ENCODE data around the gene ASTL. TPM values are rescaled to one million over a fixed set of nuclear protein-coding genes. Genes with fewer than 3 reads are reported as not detected.

The ASTL gene
- total RNA-seq, 1 donor from 2014 or later: not detected

DNA sequence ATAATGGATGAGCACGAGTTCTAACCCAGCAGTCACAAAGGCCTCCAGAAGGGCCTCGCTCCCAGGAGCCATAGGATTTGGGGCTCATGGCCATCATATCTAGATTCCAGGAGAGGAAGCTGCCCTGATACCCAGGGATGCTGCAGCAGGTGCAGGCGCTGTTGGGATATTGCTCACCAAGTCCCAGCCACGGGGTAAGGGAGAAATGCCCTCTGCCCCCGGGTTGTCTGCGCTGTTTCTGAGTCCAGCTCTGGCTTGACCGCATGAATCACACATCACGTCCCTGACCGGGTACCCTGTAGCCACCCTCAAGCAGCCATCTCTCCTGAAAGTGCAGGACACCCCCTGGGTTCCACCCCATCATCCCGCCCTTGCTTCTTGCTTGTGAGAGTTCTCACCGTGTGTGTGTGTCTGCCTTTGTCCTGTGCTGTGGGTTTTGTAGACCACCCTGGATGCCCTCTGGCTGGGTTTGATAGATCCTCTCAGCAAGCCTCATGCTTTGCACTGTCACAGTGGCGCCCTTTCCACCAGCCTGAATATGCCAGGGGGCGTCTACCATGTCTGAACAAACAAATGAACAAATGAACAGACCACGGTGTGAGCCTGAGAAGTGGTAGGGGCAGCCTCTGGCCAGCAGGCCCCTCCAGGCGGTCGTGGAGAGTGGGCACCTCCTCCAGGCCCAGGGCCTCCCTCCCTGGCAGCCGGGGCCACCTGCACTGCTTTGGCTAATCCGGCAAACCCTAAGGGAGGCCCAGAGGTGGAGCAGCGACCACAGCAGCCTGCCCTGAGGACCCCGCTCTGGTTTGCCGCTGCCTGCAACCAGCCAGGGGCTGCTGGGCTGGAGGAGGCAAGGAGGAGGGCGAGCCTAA, 54.1 kb downstream of the ASTL start:
- peaks cover 4% of the 10 kb centered on the region for H3K9me3 Mint-ChIP-seq (ENCODE audit: unreplicated experiment)
- peak; percentile 83 for DNase-seq (ENCODE audit: extremely low spot score, unreplicated experiment)
- no peaks in the 10 kb centered on the region for H3K36me3 Mint-ChIP-seq (ENCODE audit: unreplicated experiment)
- no peak overlapping the region for H3K4me3 Mint-ChIP-seq (ENCODE audit: unreplicated experiment)
- no peaks in the 10 kb centered on the region for H3K4me1 Mint-ChIP-seq (ENCODE audit: unreplicated experiment)
- H3K27ac Mint-ChIP-seq (ENCODE audit: unreplicated experiment): no peak overlapping the region
- TF ChIP-seq, protein P1, sequence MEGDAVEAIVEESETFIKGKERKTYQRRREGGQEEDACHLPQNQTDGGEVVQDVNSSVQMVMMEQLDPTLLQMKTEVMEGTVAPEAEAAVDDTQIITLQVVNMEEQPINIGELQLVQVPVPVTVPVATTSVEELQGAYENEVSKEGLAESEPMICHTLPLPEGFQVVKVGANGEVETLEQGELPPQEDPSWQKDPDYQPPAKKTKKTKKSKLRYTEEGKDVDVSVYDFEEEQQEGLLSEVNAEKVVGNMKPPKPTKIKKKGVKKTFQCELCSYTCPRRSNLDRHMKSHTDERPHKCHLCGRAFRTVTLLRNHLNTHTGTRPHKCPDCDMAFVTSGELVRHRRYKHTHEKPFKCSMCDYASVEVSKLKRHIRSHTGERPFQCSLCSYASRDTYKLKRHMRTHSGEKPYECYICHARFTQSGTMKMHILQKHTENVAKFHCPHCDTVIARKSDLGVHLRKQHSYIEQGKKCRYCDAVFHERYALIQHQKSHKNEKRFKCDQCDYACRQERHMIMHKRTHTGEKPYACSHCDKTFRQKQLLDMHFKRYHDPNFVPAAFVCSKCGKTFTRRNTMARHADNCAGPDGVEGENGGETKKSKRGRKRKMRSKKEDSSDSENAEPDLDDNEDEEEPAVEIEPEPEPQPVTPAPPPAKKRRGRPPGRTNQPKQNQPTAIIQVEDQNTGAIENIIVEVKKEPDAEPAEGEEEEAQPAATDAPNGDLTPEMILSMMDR (IDR thresholded peaks at IDR 0.05): no peak
- peaks cover 42% of the 10 kb centered on the region for H3K27me3 Mint-ChIP-seq (ENCODE audit: unreplicated experiment)

DNA sequence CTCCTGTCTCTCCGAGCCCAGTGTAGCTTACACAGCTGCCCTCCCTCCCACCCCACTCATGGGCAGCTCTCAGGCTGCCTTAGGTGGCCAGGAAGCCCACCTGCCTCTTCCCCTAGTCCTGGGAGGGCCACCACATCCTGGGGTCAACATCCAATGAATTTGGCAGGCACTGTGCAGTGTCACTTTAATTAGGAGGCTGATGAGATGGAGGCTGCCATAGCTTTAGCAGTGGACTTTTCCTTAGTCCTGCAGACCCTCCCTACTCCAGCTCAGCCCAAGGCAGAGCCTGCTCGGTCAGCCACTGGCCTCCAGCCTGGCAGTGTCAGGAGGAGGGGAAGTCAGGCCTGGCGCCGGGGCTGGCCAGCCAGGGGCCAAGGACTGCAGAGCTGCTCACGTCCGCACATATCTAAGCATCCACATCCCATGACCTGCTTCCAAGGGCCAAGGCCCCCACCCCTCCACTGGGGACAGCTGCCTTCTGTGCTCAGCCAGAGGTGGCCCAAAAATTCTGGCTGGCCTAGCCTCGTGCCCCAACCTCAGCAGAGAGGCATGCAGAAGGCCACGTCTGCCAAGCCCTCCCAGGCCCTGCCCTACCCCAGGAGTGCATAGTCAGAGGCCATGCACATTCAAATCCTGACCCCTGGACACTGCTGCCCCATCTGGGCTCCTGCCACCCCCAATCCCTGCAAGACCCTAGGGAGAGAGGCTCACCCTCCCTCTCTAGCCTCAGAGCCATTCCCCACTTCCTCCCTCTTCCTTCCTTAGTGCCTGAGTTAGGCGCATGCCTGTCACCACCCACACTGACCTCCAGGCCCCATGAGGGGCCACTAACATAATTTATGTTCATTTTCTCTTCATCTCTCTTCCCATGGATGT, 55.0 kb downstream of the ASTL start:
- H3K27ac Mint-ChIP-seq (ENCODE audit: unreplicated experiment): no peak overlapping the region

DNA sequence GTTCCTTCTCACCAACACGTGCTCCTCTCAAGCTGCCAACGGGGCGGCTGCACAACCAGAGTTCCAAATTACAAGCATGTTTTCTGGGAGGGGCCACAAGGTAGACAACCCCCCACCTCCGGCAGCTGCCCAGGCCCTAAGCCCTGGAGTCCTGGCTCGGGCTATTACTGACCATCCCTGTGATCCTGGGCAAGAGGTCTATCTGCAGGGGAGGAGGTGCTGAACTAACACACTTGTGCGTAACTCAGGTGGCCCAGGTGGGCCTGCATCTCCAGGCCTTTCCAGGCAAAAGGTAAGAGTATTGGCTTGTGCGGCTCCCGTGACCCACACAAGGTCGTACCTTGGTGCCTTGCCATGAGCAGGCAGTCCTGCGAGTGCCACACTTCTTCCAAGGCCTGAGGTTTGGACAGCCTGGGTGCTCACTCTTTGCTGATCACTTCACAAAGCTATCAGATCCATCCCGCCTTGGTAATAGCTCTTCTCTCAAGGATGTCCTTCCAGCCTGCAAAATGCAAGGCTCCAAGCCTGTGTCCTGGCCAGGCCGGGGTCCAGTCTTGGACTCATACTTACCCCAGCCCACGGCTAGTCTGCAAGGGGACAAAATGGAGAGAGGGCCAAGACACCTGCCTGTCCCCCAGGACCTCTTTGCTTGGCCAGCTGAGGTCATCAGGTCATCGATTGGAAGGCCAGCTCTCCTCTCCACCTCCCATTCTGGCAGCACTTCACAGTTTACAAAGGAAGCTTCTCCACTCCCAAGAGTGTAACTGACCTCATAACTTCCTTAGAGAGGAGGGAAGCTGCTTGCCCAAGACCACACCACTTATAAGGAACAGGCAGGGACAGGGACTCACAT, 55.9 kb downstream of the ASTL start:
- peaks cover 56% of the 10 kb centered on the region for H3K27me3 Mint-ChIP-seq (ENCODE audit: unreplicated experiment)
- H3K9me3 Mint-ChIP-seq (ENCODE audit: unreplicated experiment): peaks cover 4% of the 10 kb centered on the region
- H3K36me3 Mint-ChIP-seq (ENCODE audit: unreplicated experiment): no peaks in the 10 kb centered on the region
- H3K4me3 Mint-ChIP-seq (ENCODE audit: unreplicated experiment): no peak overlapping the region
- TF ChIP-seq, protein P1 (IDR thresholded peaks at IDR 0.05): no peak
- peak; percentile 75 for DNase-seq (ENCODE audit: extremely low spot score, unreplicated experiment)
- H3K4me1 Mint-ChIP-seq (ENCODE audit: unreplicated experiment): no peaks in the 10 kb centered on the region
- no peak overlapping the region for H3K27ac Mint-ChIP-seq (ENCODE audit: unreplicated experiment)

More for the DNA sequence above, 55.0 kb downstream of the ASTL start:
- Mint-ChIP-seq H3K4me1 (ENCODE audit: unreplicated experiment) (no peaks in the 10 kb centered on the region), H3K27me3 (ENCODE audit: unreplicated experiment) (peaks cover 51% of the 10 kb centered on the region), H3K9me3 (ENCODE audit: unreplicated experiment) (peaks cover 4% of the 10 kb centered on the region), H3K4me3 (ENCODE audit: unreplicated experiment) (no peak overlapping the region), H3K36me3 (ENCODE audit: unreplicated experiment) (no peaks in the 10 kb centered on the region)
- peak; percentile 83 for DNase-seq (ENCODE audit: extremely low spot score, unreplicated experiment)
- TF ChIP-seq, protein P1 (IDR thresholded peaks at IDR 0.05): no peak

- no peak for DNase-seq (ENCODE audit: extremely low spot score, unreplicated experiment)
- H3K36me3 Mint-ChIP-seq (ENCODE audit: unreplicated experiment): no peaks in the 10 kb centered on the region
- peaks cover 52% of the 10 kb centered on the region for H3K27me3 Mint-ChIP-seq (ENCODE audit: unreplicated experiment)
- H3K27ac Mint-ChIP-seq (ENCODE audit: unreplicated experiment): no peak overlapping the region
- H3K4me1 Mint-ChIP-seq (ENCODE audit: unreplicated experiment): no peaks in the 10 kb centered on the region
- no peak overlapping the region for H3K4me3 Mint-ChIP-seq (ENCODE audit: unreplicated experiment)
- H3K9me3 Mint-ChIP-seq (ENCODE audit: unreplicated experiment): peaks cover 8% of the 10 kb centered on the region
- TF ChIP-seq, protein P1 (IDR thresholded peaks at IDR 0.05): no peak
These were observed 57.3 kb downstream of the ASTL start for GRCh38 chr2:96081042-96081441.

All from osteocyte (in vitro differentiated cells).